ENCODE data around the gene DNAJC15. TPM values are rescaled to one million over a fixed set of nuclear protein-coding genes. Genes with fewer than 3 reads are reported as not detected.

The DNAJC15 gene
- total and polyA plus RNA-seq, 2 of the 8 experiments (the other 6 are each of a cell fraction or from before 2014, with no cell fraction given), result 5.8 to 20.8 TPM

GRCh38 chr13:43003729-43004128 lies 19.7 kb upstream of the DNAJC15 start (continued):
- no peak for TF ChIP-seq TAF7 (optimal IDR thresholded peaks at IDR 0.05; ENCODE audit: borderline replicate concordance, low read depth, low read length)
- TF ChIP-seq SP4 (IDR thresholded peaks at IDR 0.05; ENCODE audit: low read length), result no peak
- no peak for TF ChIP-seq EZH2 (IDR thresholded peaks at IDR 0.05; ENCODE audit: low read depth, low read length, severe bottlenecking)
- no peak for TF ChIP-seq TCF12 (IDR thresholded peaks at IDR 0.05; ENCODE audit: low read depth, low read length)
- no peak for TF ChIP-seq TEAD4 (IDR thresholded peaks at IDR 0.05; ENCODE audit: low read depth, low read length)
- TF ChIP-seq, protein P1, sequence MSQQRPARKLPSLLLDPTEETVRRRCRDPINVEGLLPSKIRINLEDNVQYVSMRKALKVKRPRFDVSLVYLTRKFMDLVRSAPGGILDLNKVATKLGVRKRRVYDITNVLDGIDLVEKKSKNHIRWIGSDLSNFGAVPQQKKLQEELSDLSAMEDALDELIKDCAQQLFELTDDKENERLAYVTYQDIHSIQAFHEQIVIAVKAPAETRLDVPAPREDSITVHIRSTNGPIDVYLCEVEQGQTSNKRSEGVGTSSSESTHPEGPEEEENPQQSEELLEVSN (IDR thresholded peaks at IDR 0.05), result no peak
- no peak for TF ChIP-seq TBP (IDR thresholded peaks at IDR 0.05; ENCODE audit: low read depth, low read length)
